DMS 273 (cell line): Measurements from ENCODE around the gene ETS1.

Experiments used
- DNase-seq: peaks from one replicate; lab custom pipeline; 2025; ENCODE audit not compliant: unreplicated experiment; lab: John Stamatoyannopoulos, UW

The ETS1 gene

DNA sequence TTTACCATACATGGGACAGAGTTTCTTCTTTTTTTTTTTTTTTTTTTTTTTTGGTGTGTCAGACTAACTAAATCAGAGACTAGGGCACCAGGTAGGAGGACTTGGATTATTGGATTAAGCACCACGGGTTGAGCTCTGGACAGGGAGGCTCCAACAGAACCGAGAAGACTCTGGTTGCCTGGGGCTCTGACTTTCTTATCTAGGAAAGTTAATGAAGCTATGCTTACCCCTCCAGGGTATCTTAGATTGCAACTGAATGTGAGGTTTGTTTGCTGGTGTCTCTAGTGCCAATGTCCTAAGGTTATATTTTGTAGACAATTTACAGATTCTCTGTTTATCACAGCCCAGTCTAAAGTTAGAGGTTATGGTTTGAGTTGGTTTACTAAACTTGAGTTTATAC is 18.1 kb downstream of the ETS1 start:
- DNase-seq: no peak

- DNase-seq: no peak
Observed at GRCh38 chr11:128568166-128568778, 19.1 kb downstream of the ETS1 start.

DNA sequence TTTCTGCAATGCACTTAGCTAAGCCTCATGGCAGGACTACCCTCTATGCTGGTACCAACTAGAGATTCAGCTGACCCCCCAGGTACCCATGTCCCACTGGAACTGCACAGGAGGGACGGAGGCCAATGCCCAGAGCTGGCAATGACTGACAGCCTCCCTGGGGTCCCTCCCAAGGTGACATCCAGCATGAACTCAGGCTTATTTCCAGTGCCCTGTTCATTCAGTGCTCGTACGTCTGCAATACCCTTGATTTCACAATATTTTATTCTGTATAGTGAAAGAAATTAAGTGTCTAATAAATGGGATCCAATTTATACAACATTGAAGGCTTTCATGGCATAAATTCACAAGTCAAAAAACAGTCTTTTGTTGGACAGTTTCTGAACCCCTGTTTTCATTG is 20.2 kb downstream of the ETS1 start:
- no peak for DNase-seq

DNA sequence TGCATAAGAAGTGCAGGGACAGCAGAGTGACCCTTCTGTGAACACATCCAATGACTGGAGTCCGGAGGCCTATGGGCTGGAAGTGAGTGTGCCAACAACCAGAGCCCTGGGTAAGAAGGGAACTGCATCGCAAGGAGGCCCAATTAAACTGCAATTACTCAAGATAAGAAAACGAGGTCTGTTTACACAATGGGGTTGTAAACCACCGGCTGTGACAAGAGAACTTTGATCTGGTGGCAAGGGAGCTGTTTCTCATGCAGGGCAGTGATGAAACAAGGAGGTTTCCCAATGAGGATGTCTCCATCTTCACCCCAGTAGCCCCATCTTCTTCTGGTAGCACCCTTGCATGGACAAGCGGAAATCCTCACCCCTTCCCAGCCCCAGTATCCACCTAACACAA is 21.5 kb downstream of the ETS1 start:
- DNase-seq: no peak

DNA sequence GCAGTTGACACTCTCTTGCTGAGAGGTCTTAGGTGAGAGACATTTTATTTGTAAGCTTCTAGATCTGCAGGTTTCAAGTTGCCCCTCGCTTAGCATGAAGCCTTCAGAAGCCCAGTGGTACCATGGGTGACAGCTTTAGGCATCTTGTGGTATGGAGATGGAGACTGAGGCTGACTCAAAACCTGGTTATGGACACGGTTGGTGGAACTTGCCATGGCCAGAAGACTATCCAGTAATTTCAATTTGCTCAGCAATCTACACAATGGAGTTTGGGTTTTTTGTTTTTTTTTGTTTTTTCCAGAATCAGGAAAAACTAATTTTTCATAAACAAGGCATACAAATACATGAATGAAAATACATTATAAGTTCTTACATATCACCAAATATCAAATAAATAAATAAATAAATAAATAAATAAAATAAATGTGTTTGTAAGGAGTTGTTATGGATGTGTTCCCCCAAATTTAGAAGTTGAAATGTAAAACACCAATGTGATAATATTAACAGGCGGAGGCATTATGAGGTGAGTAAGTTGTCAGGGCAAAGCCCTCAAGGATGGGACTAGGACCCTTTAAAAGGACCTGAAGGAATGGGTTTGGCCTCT is 22.6 kb downstream of the ETS1 start:
- no peak for DNase-seq

DNA sequence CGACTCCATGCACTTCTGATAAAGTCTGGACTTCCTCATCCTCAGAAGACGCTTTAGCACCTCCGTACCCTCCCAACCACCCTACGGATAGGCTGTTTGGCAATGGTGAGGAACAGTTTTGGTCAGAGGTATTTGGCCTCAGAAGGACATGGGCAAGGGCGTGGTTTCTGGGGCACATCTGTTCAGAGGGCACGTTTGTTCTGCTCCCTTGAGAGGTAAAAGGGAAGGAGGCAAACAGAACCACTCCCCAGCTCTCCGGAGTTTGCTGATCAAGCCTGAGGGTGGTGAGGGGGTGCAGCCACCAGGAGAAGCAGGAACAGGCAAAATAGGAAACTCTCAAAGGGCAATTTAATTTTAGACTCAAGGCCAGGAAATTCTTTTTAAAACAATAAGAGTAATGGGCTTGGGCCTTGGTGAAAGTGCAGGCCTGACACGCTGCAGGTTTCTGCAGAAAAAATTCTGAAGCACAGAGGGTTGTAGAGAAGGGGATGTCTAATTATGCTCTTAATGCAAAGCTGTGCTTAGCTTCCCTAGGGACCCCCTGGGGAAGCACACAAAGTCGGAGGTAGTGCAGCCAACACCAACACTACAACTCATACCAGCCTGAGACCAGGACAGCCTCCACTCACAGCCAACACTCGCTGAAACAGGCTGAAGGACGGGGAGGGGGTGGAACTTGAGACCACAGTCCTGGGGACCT is 23.3 kb downstream of the ETS1 start:
- no peak for DNase-seq

GRCh38 chr11:128563308-128563707 is 24.1 kb downstream of the ETS1 start:
- no peak for DNase-seq

DNA sequence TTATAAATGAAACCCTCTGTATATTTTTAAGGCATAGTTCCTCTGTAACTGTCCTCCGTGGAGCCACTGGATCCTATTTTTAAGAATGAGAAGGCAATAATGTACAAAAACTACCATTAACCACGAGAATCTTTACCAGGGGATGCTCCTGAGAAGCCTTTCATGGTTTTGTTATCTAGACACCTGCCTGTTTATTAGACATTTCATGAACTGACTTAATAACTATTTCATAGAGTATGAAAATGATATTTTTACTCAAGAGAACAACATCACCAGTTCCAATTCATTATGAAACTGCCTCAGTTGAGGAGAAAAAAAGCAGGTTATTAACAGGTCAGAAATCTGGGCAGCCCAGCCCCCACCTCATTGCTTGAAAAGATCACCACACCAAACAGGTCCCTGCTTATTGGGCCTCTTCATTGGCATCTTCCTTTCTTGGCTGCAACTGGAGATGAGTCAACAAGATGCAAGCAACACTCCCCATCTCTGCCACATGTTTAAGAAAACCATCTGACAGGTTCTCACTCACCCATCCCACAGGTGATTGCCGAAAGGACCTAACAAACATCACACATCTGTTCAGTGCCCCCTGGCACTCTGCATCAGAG is 27.8 kb downstream of the ETS1 start:
- no peak for DNase-seq

- DNase-seq: peak; percentile 26
Observed at GRCh38 chr11:128555606-128556005, 31.8 kb downstream of the ETS1 start.

GRCh38 chr11:128553662-128554362 is 33.5 kb downstream of the ETS1 start:
- peak; percentile 42 for DNase-seq

GRCh38 chr11:128552783-128553661 is 34.3 kb downstream of the ETS1 start:
- no peak for DNase-seq

GRCh38 chr11:128551611-128552335 is 35.6 kb downstream of the ETS1 start:
- DNase-seq: no peak

DNA sequence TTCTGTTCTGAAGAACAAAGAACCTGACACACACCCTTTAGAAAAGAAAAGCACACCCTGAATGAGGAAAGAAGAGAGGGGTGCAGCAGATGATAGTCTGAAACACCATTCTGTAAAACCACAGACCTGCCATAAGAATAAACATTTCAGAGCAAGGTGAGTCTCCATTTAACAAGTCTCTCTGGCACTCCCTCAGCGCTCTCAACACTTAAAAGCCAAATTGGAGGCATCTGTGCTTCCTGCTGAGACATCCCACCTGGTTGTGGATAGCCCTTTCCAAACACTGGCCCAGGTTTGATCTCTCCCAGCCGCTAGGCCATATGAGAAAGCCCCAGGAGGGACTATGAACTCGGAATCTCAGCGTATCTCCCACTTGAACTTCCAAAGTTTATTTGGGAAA is 36.3 kb downstream of the ETS1 start:
- no peak for DNase-seq

- no peak for DNase-seq
Observed at GRCh38 chr11:128550261-128550821, 37.0 kb downstream of the ETS1 start.

GRCh38 chr11:128549256-128549944 is 38.0 kb downstream of the ETS1 start:
- no peak for DNase-seq

DNA sequence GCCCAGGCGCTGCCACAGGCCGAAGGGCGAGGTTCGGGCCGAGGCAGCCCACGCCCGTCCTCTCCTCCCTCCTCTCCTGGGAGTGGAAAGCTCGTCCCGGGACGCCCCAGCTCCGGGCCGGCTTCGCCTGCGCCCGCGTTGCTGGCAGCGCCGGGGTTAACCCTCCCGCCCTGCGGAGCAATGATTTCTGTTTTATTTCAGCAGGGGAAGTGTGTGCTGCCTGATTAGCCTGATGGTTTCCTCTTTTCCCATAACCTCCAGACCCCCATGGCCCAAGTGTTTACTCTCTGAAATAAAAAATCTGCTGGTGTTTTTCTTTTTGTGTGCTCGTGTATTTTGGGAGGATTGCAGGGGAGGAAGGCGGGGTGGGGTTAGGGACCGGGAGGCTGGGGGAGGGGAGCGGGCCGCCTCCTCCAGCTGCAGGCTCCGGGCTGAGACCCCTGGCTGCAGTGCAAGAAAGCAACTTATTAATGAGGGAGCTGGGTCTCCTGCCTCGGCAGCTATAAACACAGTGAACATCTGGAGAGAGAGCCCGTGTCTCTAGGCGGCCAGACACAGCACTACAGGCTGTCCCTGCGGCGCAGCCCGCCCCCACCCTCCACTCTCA is 38.6 kb downstream of the ETS1 start:
- DNase-seq: no peak

- DNase-seq: no peak
Observed at GRCh38 chr11:128547946-128548648, 39.3 kb downstream of the ETS1 start.

GRCh38 chr11:128546916-128547315 is 40.4 kb downstream of the ETS1 start:
- DNase-seq: no peak
